Measurements from ENCODE around the gene RICTOR.

GRCh38 chr5:38925154-38925925, 148.9 kb downstream of the RICTOR start:
- no peak for TF ChIP-seq CTCF (IDR thresholded peaks at IDR 0.05)
- TF ChIP-seq POLR2A (IDR thresholded peaks at IDR 0.05): no peak
